DOHH2 (cell line): ENCODE data around the gene KISS1R.

Source experiments
- EZH2phosphoT487 ChIP-seq: fragments of 200-600 bp; sonication (generic); IDR thresholded peaks from 2 replicates; pipeline ENCODE4 v1.6.1; 2017; ENCODE audit warnings: borderline replicate concordance, mild to moderate bottlenecking, antibody characterized with exemption, low read length, moderate library complexity, mixed read lengths
- TF ChIP-seq, protein P1 (sequence below): fragments of 200-600 bp; sonication (generic); IDR thresholded peaks from one replicate; pipeline ENCODE4 v1.5.1; 2014; ENCODE audit warnings: antibody characterized with exemption, mild to moderate bottlenecking, low read depth, low read length; ENCODE audit not compliant: poor library complexity, severe bottlenecking

DNA sequence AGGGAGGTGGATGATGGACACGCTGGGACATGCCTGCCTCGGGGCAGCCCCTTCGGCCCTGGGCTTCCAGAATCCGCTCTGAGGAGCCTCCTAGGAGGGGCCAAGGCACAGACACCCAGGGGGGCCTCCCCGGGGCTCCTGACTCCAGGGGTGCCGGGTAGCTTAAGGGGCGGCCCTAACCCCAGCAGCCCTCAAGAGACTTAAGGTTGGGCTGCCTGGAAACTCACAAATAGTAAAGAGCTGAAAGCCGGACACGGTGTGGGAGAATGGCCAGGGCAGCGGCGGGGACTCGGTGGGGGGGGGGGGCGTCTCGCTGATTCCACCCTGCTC lies 16.4 kb downstream of the KISS1R start:
- TF ChIP-seq, protein P1, sequence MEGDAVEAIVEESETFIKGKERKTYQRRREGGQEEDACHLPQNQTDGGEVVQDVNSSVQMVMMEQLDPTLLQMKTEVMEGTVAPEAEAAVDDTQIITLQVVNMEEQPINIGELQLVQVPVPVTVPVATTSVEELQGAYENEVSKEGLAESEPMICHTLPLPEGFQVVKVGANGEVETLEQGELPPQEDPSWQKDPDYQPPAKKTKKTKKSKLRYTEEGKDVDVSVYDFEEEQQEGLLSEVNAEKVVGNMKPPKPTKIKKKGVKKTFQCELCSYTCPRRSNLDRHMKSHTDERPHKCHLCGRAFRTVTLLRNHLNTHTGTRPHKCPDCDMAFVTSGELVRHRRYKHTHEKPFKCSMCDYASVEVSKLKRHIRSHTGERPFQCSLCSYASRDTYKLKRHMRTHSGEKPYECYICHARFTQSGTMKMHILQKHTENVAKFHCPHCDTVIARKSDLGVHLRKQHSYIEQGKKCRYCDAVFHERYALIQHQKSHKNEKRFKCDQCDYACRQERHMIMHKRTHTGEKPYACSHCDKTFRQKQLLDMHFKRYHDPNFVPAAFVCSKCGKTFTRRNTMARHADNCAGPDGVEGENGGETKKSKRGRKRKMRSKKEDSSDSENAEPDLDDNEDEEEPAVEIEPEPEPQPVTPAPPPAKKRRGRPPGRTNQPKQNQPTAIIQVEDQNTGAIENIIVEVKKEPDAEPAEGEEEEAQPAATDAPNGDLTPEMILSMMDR = no peak
- no peak for TF ChIP-seq EZH2phosphoT487
